ENCODE results near the gene ACACA. TPM values are rescaled to one million over a fixed set of nuclear protein-coding genes. Genes with fewer than 3 reads are reported as not detected.

ACACA gene
- total and polyA plus RNA-seq, 2 donors from 2014 or later: 13.8 to 34.9 TPM

GRCh38 chr17:37425268-37425667, 18.6 kb upstream of the ACACA start:
- H3K36me3 ChIP-seq (ENCODE audit: control insufficient read depth in 2 of 3, insufficient read depth in 3 of 3, low read length in 3 of 3): peaks cover 0 to 33% (median 9%) of the 10 kb centered on the region in 3 donors
- H3K4me1 ChIP-seq (ENCODE audit: control insufficient read depth in 2 of 3, insufficient read depth in 2 of 3, low read depth in 1 of 3, low read length in 3 of 3): no peaks in the 10 kb centered on the region
- no peak for DNase-seq
- no peak overlapping the region for H3K4me3 ChIP-seq (ENCODE audit: low read length in 3 of 3)
- no peak for FAIRE-seq
- no peak overlapping the region for H3K27ac ChIP-seq (ENCODE audit: low read depth in 2 of 2, low read length in 2 of 2)
- no peak for TF ChIP-seq CTCF (IDR thresholded peaks at IDR 0.05; ENCODE audit: borderline replicate concordance, extremely low read depth, insufficient read depth)
- H3K9me3 ChIP-seq (ENCODE audit: control insufficient read depth in 2 of 3, insufficient read depth in 1 of 3, low read length in 3 of 3): no peaks in the 10 kb centered on the region
- no peak overlapping the region for H3K9ac ChIP-seq (ENCODE audit: low read length in 3 of 3)
- intact Hi-C loops (cut with DNase I): no loop called here
- H3K27me3 ChIP-seq (ENCODE audit: control insufficient read depth, insufficient read depth, low read length): no peaks in the 10 kb centered on the region

GRCh38 chr17:37422971-37423625, 16.5 kb upstream of the ACACA start:
- intact Hi-C loops (cut with DNase I): no loop called here
- Histone ChIP-seq H3K36me3 (ENCODE audit: control insufficient read depth in 2 of 3, insufficient read depth in 3 of 3, low read length in 3 of 3) (peaks cover 0 to 28% (median 6%) of the 10 kb centered on the region in 3 donors), H3K27me3 (ENCODE audit: control insufficient read depth, insufficient read depth, low read length) (no peaks in the 10 kb centered on the region), H3K4me1 (ENCODE audit: control insufficient read depth in 2 of 3, insufficient read depth in 2 of 3, low read depth in 1 of 3, low read length in 3 of 3) (no peaks in the 10 kb centered on the region), H3K9ac (ENCODE audit: low read length in 3 of 3) (no peak overlapping the region), H3K27ac (ENCODE audit: low read depth in 2 of 2, low read length in 2 of 2) (no peak overlapping the region), H3K9me3 (ENCODE audit: control insufficient read depth in 2 of 3, insufficient read depth in 1 of 3, low read length in 3 of 3) (no peaks in the 10 kb centered on the region), H3K4me3 (ENCODE audit: low read length in 3 of 3) (no peak overlapping the region)
- no peak for TF ChIP-seq CTCF (IDR thresholded peaks at IDR 0.05; ENCODE audit: borderline replicate concordance, extremely low read depth, insufficient read depth)
- no peak for DNase-seq
- FAIRE-seq: no peak

DNA sequence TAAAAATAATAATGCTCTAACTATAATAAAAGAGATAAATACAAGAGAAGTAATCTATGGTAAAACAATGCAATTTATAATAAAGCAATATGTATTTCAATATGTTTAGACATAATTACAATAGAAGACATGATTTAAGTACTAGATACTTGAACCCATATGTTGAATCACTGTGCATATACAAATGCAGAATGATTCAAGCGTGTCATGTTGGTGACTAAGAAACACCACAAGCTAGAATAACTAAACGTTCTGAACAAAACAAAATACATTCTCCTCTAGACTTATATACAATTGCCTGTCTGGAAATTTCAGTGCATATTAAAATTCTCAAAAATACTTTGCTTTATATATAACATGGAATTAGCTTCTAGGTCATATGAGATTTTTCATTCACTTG, 11.2 kb upstream of the ACACA start:
- DNase-seq (no peak), FAIRE-seq (no peak)
- no peaks in the 10 kb centered on the region for H3K9me3 ChIP-seq (ENCODE audit: control insufficient read depth in 2 of 3, insufficient read depth in 1 of 3, low read length in 3 of 3)
- no peaks in the 10 kb centered on the region for H3K4me1 ChIP-seq (ENCODE audit: control insufficient read depth in 2 of 3, insufficient read depth in 2 of 3, low read depth in 1 of 3, low read length in 3 of 3)
- no peaks in the 10 kb centered on the region for H3K27me3 ChIP-seq (ENCODE audit: control insufficient read depth, insufficient read depth, low read length)
- no peak for TF ChIP-seq CTCF (IDR thresholded peaks at IDR 0.05; ENCODE audit: borderline replicate concordance, extremely low read depth, insufficient read depth)
- intact Hi-C loops (cut with DNase I): no loop called here
- H3K9ac ChIP-seq (ENCODE audit: low read length in 3 of 3): no peak overlapping the region
- no peak overlapping the region for H3K27ac ChIP-seq (ENCODE audit: low read depth in 2 of 2, low read length in 2 of 2)
- H3K4me3 ChIP-seq (ENCODE audit: low read length in 3 of 3): no peak overlapping the region
- peaks cover 0 to 6% (median 4%) of the 10 kb centered on the region in 3 donors for H3K36me3 ChIP-seq (ENCODE audit: control insufficient read depth in 2 of 3, insufficient read depth in 3 of 3, low read length in 3 of 3)

Data from kidney (tissue), 14 donors.